A549 (cell line): Measurements from ENCODE around the gene SLC66A2. TPM values are rescaled to one million over a fixed set of nuclear protein-coding genes. Genes with fewer than 3 reads are reported as not detected.

Experiments used
- ATAC-seq, 2 experiments: fragments of 200-7000 bp in 1 of 2; fragments of >200 bp in 1 of 2; cut with Nextera tagmentation in 1 of 2; cut with Tn5 transposase in 1 of 2; 3 replicates each; pipeline versions ENCODE4 v1.8.0 to v1.9.1; 2018 to 2020; ENCODE audit warnings: mild to moderate bottlenecking in 1 of 2, moderate library complexity in 1 of 2
- CTCF ChIA-PET: fragments of 300-600 bp; sonication (Branson Sonifier 250); formaldehyde crosslinking; extraction: SDS; loops from one replicate; lab custom pipeline; 2021; ENCODE audit warnings: antibody characterized with exemption, inconsistent platforms; lab: Yijun Ruan, JAX
- POLR2A ChIA-PET: fragments of 350-600 bp; formaldehyde crosslinking; extraction: SDS; loops from one replicate; lab custom pipeline; 2021; ENCODE audit warnings: antibody characterized with exemption, inconsistent platforms; lab: Yijun Ruan, JAX
- DNase-seq, 2 experiments: peaks; one replicate each; pipeline versions ENCODE4 v3.0.0 to v3.0.0-alpha.2; 2011 to 2016; ENCODE audit warnings: low read depth in 1 of 2, low spot score in 1 of 2
- FAIRE-seq: peaks from 2 replicates; lab custom pipeline; 2011; peaks lifted over from hg19 to GRCh38; lab: Jason Lieb, UNC
- H3K27ac ChIP-seq, 2 experiments: fragments of >200 bp; sonication (Bioruptor Twin); formaldehyde crosslinking; 3 replicates each; pipeline ENCODE4 v1.5.1; 2016 to 2017
- H3K4me1 ChIP-seq: fragments of >200 bp; sonication (Bioruptor Twin); formaldehyde crosslinking; 3 replicates; pipeline ENCODE4 v1.6.1; 2016
- H3K4me2 ChIP-seq: fragments of >200 bp; sonication (Bioruptor Twin); formaldehyde crosslinking; 3 replicates; pipeline ENCODE4 v1.6.1; 2016
- H3K4me3 ChIP-seq: fragments of >200 bp; sonication (Bioruptor Twin); formaldehyde crosslinking; 3 replicates; pipeline ENCODE4 v1.5.1; 2016
- H3K9me3 ChIP-seq: fragments of >200 bp; sonication (Bioruptor Twin); formaldehyde crosslinking; 3 replicates; pipeline ENCODE4 v1.6.1; 2016
- CBX2 ChIP-seq: fragments of 200-600 bp; sonication (generic); IDR thresholded peaks from 2 replicates; pipeline ENCODE4 v1.6.1; 2016; ENCODE audit warnings: low read depth, mild to moderate bottlenecking, borderline replicate concordance
- CBX8 ChIP-seq: fragments of 200-600 bp; sonication (generic); IDR thresholded peaks from 2 replicates; pipeline ENCODE4 v1.6.1; 2016
- CEBPB ChIP-seq, 2 experiments: fragments of >200 bp in 1 of 2; sonication (Bioruptor Twin) in 1 of 2; formaldehyde crosslinking in 1 of 2; IDR thresholded peaks; 2 replicates each; pipeline ENCODE4 v1.6.1; 2012 to 2016
- EHF ChIP-seq: fragments of 250-450 bp; sonication (Bioruptor Pico); IDR thresholded peaks from 2 replicates; pipeline ENCODE4 v1.5.0; 2020; ENCODE audit warnings: mild to moderate bottlenecking
- EP300 ChIP-seq, 2 experiments: fragments of >200 bp; sonication (Bioruptor Twin); formaldehyde crosslinking; IDR thresholded peaks; 2 replicates in 1 of 2; 3 replicates in 1 of 2; pipeline ENCODE4 v1.6.1; 2016 to 2017
- FOSB ChIP-seq: fragments of 250-450 bp; sonication (Bioruptor Pico); IDR thresholded peaks from 2 replicates; pipeline ENCODE4 v1.5.0; 2020; ENCODE audit warnings: mild to moderate bottlenecking, moderate library complexity
- GATA3 ChIP-seq: IDR thresholded peaks from 2 replicates; pipeline ENCODE4 v1.6.1; 2012; ENCODE audit warnings: borderline replicate concordance
- HEYL ChIP-seq: fragments of 250-450 bp; sonication (Bioruptor Pico); IDR thresholded peaks from 2 replicates; pipeline ENCODE4 v1.8.0; 2021; ENCODE audit warnings: mild to moderate bottlenecking, moderate library complexity
- HMGXB4 ChIP-seq: fragments of 250-450 bp; sonication (Bioruptor Pico); IDR thresholded peaks from 2 replicates; pipeline ENCODE4 v1.5.0; 2021; ENCODE audit warnings: mild to moderate bottlenecking, moderate library complexity, borderline replicate concordance
- HOXB13 ChIP-seq: fragments of 250-450 bp; sonication (Bioruptor Pico); IDR thresholded peaks from 2 replicates; pipeline ENCODE4 v1.5.0; 2020; ENCODE audit warnings: low read depth, mild to moderate bottlenecking, moderate library complexity
- JUN ChIP-seq, 2 experiments: fragments of >200 bp; sonication (Bioruptor Twin); formaldehyde crosslinking; IDR thresholded peaks; 2 replicates in 1 of 2; 3 replicates in 1 of 2; pipeline ENCODE4 v1.6.1; 2016 to 2017
- JUNB ChIP-seq: fragments of >200 bp; sonication (Bioruptor Twin); formaldehyde crosslinking; IDR thresholded peaks from 2 replicates; pipeline ENCODE4 v1.6.1; 2016
- MAFK ChIP-seq: fragments of 450-650 bp; IDR thresholded peaks from 2 replicates; pipeline ENCODE4 v1.6.1; 2014; ENCODE audit not compliant: partially characterized antibody
- MYC ChIP-seq: IDR thresholded peaks from 2 replicates; pipeline ENCODE4 v1.6.1; 2012; ENCODE audit warnings: mild to moderate bottlenecking, inconsistent platforms, low read length, improper control_type of control experiment, borderline replicate concordance
- NFE2L2 ChIP-seq: fragments of 150-350 bp; conservative IDR thresholded peaks from 2 replicates; pipeline ENCODE4 v1.6.1; 2014; ENCODE audit warnings: low read length
- NR3C1 ChIP-seq: fragments of >200 bp; sonication (Bioruptor Twin); formaldehyde crosslinking; IDR thresholded peaks from 3 replicates; pipeline ENCODE4 v1.6.1; 2017
- PBX3 ChIP-seq: IDR thresholded peaks from 2 replicates; pipeline ENCODE4 v1.6.1; 2012
- PHF8 ChIP-seq: fragments of 200-600 bp; sonication (generic); IDR thresholded peaks from 2 replicates; pipeline ENCODE4 v1.6.1; 2016; ENCODE audit warnings: low read depth, mild to moderate bottlenecking, antibody characterized with exemption, moderate library complexity, borderline replicate concordance
- RARB ChIP-seq: fragments of 250-450 bp; sonication (Bioruptor Pico); IDR thresholded peaks from 2 replicates; pipeline ENCODE4 v1.8.0; 2021; ENCODE audit warnings: mild to moderate bottlenecking, moderate library complexity
- RCOR1 ChIP-seq: fragments of 150-350 bp; IDR thresholded peaks from 2 replicates; pipeline ENCODE4 v1.6.1; 2014; ENCODE audit warnings: antibody characterized with exemption, low read length, low read depth
- ZSCAN20 ChIP-seq: fragments of 250-450 bp; sonication (Bioruptor Pico); IDR thresholded peaks from 2 replicates; pipeline ENCODE4 v1.8.0; 2022; ENCODE audit warnings: mild to moderate bottlenecking, moderate library complexity
- WGBS: methylation state at CpG from one replicate; pipeline ENCODE4 v1.1.6; 2017; ENCODE audit errors: missing lambda C conversion rate; 5-methylcytosine and 5-hydroxymethylcytosine counted together
- polyA plus RNA-seq, 4 experiments: library from polyadenylated mRNA; depleted of rRNA in 3 of 4; stranded (reverse); fragments of >200 nt; fragmentation: RNase III in 1 of 4; extraction: RNeasy Plus Mini Kit Qiagen cat#74134 plus additional on column Dnase treatment in 1 of 4; gene quantifications; 2 replicates in 3 of 4; 3 replicates in 1 of 4; pipeline ENCODE4 v1.2.3, GENCODE V29; 2011 to 2017
- TF ChIP-seq, protein P1 (sequence below): IDR thresholded peaks from 2 replicates; pipeline ENCODE4 v1.6.1; 2012; ENCODE audit warnings: low read depth, borderline replicate concordance
- TF ChIP-seq, protein P2 (sequence below): fragments of 450-650 bp; IDR thresholded peaks from 2 replicates; pipeline ENCODE4 v1.6.1; 2014; ENCODE audit warnings: antibody characterized with exemption
- TF ChIP-seq, protein P3 (sequence below): fragments of >200 bp; sonication (Bioruptor Twin); formaldehyde crosslinking; IDR thresholded peaks from 3 replicates; pipeline ENCODE4 v1.6.1; 2016
- TF ChIP-seq, protein P4 (sequence below): fragments of 150-350 bp; IDR thresholded peaks from 2 replicates; pipeline ENCODE4 v1.6.1; 2014; ENCODE audit warnings: low read depth, mild to moderate bottlenecking, low read length

Gene SLC66A2
- polyA plus RNA-seq, 2 of the 4 experiments (the other 2 are of a cell fraction): 4.8 to 11.5 TPM

- CTCF ChIA-PET: no interaction called here
- no peak for ATAC-seq
- POLR2A ChIA-PET: no interaction called here
- WGBS: 92% methylated on average over 17 of the region's 20 CpGs
- DNase-seq: no peak
- Histone ChIP-seq H3K4me2 (no peak overlapping the region), H3K27ac (no peak overlapping the region), H3K9me3 (no peaks in the 10 kb centered on the region), H3K4me3 (no peak overlapping the region), H3K4me1 (no peaks in the 10 kb centered on the region)
- FAIRE-seq: no peak
- TF ChIP-seq, protein P1, sequence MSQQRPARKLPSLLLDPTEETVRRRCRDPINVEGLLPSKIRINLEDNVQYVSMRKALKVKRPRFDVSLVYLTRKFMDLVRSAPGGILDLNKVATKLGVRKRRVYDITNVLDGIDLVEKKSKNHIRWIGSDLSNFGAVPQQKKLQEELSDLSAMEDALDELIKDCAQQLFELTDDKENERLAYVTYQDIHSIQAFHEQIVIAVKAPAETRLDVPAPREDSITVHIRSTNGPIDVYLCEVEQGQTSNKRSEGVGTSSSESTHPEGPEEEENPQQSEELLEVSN: no peak
- TF ChIP-seq HMGXB4 (CRISPR knock-in tag) (no peak), CBX2 (no peak), PBX3 (no peak), CEBPB (IDR thresholded peaks at IDR 0.05) (no peak), MYC (no peak), JUNB (no peak), JUN (IDR thresholded peaks at IDR 0.05) (no peak), EHF (no peak), HEYL (no peak), GATA3 (no peak), RCOR1 (no peak), NR3C1 (no peak), EP300 (IDR thresholded peaks at IDR 0.05) (no peak), NFE2L2 (no peak), CBX8 (no peak), RARB (CRISPR knock-in tag) (no peak)
- TF ChIP-seq, protein P2, sequence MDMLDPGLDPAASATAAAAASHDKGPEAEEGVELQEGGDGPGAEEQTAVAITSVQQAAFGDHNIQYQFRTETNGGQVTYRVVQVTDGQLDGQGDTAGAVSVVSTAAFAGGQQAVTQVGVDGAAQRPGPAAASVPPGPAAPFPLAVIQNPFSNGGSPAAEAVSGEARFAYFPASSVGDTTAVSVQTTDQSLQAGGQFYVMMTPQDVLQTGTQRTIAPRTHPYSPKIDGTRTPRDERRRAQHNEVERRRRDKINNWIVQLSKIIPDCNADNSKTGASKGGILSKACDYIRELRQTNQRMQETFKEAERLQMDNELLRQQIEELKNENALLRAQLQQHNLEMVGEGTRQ: no peak
- TF ChIP-seq, protein P3, sequence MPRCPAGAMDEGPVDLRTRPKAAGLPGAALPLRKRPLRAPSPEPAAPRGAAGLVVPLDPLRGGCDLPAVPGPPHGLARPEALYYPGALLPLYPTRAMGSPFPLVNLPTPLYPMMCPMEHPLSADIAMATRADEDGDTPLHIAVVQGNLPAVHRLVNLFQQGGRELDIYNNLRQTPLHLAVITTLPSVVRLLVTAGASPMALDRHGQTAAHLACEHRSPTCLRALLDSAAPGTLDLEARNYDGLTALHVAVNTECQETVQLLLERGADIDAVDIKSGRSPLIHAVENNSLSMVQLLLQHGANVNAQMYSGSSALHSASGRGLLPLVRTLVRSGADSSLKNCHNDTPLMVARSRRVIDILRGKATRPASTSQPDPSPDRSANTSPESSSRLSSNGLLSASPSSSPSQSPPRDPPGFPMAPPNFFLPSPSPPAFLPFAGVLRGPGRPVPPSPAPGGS: no peak
Measured at GRCh38 chr18:79914614-79915160, 36.8 kb downstream of the SLC66A2 start.

- TF ChIP-seq FOSB (CRISPR knock-in tag) (no peak), HOXB13 (no peak), ZSCAN20 (CRISPR knock-in tag) (no peak), PHF8 (no peak), MAFK (no peak), NFE2L2 (no peak), GATA3 (no peak)
- TF ChIP-seq, protein P4, sequence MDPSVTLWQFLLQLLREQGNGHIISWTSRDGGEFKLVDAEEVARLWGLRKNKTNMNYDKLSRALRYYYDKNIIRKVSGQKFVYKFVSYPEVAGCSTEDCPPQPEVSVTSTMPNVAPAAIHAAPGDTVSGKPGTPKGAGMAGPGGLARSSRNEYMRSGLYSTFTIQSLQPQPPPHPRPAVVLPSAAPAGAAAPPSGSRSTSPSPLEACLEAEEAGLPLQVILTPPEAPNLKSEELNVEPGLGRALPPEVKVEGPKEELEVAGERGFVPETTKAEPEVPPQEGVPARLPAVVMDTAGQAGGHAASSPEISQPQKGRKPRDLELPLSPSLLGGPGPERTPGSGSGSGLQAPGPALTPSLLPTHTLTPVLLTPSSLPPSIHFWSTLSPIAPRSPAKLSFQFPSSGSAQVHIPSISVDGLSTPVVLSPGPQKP: no peak
- no peaks in the 10 kb centered on the region for H3K4me1 ChIP-seq
- ATAC-seq (no peak), FAIRE-seq (no peak), DNase-seq (no peak)
- no peak overlapping the region for H3K27ac ChIP-seq
- H3K9me3 ChIP-seq: no peaks in the 10 kb centered on the region
- no peak overlapping the region for H3K4me2 ChIP-seq
- WGBS: 89% methylated on average over 24 of the region's 28 CpGs
- no peak overlapping the region for H3K4me3 ChIP-seq
- POLR2A ChIA-PET: no interaction called here
- CTCF ChIA-PET: no interaction called here
Measured at GRCh38 chr18:79912994-79913831, 38.2 kb downstream of the SLC66A2 start.
